Glomerular visceral epithelial cell (primary cell): Measurements from ENCODE around the gene ERBIN.
"Not testable (repeated sequence)": the region's sequence is repeated elsewhere in the genome, so short reads cannot be mapped to it uniquely, and the experiment has no call there.

ENCODE experiments used
- DNase-seq: peaks from one replicate; pipeline ENCODE4 v3.0.0-alpha.2; 2016; ENCODE audit errors: extremely low spot score

ERBIN gene

DNA sequence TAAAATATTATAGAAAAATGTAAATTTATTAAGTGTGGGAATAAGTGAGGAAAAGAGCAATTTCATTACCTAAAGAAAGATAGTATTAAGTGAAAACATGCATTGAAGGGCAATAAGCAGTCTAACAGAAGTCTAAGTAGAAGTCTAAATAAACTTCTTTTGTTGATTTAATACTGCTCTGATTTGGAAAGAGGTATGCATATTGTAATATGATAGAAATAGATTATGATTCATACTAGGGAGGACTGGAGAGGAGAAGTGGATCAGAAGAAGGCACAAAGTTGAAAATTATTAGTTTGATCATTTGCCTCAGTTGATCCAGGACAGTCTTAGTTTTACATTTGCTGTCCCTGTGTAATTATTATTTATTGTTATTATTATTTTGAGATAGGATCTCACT is 6.6 kb upstream of the ERBIN start:
- DNase-seq = no peak

GRCh38 chr5:65923339-65923738 is 3.0 kb upstream of the ERBIN start:
- peak; percentile 24 for DNase-seq

DNA sequence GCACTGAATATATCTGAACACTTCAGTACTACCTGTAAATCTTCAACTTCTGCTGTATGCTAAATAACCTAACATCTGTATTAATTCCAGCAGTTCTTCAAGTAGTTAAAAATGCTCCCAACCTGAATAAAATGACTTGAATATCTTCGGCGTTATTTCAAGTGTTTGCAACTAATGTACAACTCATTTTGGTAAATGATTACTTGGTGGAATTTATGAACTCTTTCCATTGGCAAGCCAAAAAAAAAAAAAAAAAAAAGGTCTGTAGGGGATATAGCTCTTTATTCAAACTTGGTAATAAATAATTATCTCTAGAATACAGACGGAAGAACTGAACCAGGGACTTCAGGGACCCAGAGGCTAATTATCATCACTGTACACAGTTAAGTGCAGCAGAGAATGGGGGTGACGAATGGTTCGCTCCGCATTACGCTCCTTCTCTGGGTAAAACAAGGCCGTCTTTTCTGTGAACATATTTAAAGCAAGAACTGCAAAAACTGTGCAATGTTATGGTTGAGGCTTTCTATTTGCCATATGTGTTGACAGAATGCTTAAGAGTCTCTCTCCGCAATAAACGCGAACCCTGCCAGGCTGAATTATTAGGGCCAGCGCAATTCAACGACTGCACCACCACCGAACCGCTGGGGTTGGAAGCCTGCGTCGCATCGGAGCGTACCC is 1.9 kb upstream of the ERBIN start:
- peak; percentile 35 for DNase-seq

- peak; percentile 81 for DNase-seq
These were observed 1.3 kb upstream of the ERBIN start for GRCh38 chr5:65925044-65925600.

DNA sequence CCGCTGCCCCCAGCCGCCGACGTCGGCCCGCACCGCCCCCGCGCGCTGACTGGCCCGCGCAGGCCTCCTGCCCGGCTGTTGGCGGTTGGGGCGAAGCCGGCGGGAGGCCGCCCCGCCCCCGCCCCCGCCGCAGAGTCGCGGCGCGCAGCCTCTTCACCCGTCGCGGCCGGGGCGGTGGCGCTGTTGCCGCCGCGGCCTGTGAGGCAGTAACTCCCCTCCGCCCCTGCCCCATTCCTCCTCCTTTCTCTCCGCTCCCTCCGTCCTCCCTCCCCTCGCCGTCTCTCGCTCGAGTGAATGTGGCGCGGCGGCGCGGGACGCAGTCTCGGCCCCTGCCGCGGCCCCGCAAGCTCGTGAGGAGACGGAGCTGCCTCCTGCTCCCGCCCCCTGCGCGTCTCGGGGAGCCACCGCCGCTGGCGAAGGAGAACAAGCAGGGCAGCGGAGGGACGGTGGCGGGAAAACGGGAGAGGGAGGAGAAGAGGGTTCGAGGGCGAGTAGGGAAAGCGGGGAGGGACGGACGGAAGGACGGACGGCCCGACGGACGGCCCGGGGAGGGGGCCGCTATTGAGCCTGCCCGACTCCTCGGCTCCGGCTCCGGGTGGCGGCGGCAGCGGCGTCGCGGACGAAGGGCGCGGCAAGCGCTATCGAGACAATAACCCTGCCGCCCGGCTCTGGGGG is 637 bp upstream of the ERBIN start:
- DNase-seq = peak; percentile 96

GRCh38 chr5:65926893-65927292 is 518 bp downstream of the ERBIN start:
- no peak for DNase-seq

- peak; percentile 68 for DNase-seq
These were observed 1.3 kb downstream of the ERBIN start for GRCh38 chr5:65927503-65928321.

DNA sequence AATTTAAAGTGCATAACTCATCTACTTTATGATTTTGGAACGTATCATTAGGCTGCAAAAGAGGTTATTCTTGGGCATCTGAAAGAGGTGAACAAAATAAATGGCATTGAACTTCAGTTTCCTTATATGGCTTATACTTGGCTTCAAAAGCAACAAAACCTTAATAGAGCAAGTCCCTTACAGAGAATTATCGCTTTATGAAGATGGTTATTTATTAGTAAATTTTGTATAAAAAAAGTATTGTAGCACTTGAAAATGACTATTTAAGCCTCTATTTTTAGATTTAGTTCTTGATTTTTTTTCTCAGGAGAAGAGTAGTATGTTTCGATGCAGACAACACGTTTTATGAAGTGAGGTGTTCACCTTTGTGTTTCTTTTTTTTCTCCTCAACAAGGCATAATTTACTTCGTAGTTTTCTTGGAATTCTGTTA is 2.0 kb downstream of the ERBIN start:
- no peak for DNase-seq

DNA sequence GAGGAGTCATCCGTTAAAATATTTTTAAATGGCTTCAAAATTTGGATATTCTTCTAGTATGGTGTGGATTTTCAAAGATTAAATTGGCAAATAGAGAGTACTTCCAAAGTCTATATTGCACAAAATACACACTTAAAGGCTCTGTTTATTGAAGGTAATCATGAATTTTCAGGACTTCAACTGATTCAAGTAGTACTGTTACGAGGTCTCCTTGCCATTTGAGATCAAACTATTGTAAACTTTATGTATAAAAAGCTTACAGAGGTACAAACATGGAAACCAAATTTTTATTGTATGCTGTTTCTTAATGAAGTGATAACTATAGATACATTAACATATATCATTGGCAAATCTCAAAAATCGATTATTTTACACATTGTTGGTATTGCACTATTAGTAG is 2.5 kb downstream of the ERBIN start:
- no peak for DNase-seq

DNA sequence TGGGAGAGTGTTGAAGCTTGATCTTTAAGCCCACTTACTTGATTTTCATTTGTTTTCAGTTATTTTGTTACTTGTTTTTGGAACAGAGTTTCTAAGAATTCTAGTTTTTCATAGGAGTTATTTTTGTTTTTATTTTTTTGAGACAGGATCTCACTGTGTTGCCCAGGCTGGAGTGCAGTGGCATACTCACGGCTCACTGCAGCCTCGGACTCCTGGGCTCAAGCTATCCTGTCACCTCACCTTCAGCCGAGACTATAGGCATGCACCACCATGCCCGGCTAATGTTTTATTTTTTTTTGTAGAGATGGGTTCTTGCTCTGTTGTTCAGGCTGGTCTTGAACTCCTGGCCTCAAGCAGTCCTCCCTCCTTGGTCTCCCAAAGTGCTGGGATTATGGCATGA is 6.3 kb downstream of the ERBIN start:
- no peak for DNase-seq

GRCh38 chr5:65933295-65933694 is 6.9 kb downstream of the ERBIN start:
- DNase-seq = no peak

DNA sequence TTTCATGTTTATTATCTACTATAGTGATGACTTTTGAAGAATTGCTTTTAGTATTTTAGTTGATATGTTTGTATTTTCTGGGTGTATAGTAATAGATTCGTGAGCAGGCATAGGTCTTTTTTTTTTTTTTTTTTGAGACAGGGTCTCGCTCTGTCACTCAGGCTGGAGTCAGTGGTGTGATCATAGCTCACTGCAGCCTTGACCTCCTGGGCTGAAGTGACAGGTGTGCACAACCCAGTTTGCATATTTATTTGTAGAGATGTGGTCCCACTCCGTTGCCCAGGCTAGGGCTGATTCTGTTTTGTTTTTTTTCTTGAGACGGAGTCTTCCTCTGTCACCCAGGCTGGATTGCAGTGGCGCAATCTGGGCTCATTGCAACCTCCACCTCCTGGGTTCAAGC is 11.9 kb downstream of the ERBIN start:
- no peak for DNase-seq

- no peak for DNase-seq
These were observed 17.4 kb downstream of the ERBIN start for GRCh38 chr5:65943771-65944170.

GRCh38 chr5:65946198-65946745 is 19.9 kb downstream of the ERBIN start:
- no peak for DNase-seq

DNA sequence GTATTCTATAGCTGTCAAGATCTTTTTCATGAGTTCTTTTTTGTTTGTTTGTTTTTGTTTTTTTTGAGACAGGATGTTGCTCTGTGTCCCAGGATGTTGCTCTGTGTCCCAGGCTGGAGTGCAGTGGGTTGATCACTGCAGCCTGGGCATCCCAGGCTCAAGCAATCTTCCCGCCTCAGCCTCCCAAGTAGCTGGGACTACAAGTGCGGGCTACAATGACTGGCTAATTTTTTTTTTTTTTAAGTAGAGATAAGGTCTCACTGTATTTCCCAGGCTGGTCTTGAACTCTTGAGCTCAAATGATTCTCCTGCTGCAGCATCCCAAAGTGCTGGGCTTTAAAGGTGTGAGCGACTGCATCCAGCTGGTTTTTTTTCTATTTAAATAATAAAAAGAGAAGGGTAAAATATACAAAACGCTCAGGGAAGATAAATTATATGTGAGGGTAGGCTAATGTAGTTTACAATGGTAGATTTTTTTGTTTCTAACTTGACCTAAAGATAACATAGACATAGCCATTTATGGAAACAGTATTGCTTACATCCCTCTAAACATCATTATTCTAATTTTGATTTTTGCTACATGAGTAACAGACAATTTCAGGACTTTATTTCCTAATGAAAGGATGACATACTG is 21.9 kb downstream of the ERBIN start:
- no peak for DNase-seq

GRCh38 chr5:65951330-65951729 is 25.0 kb downstream of the ERBIN start:
- no peak for DNase-seq

DNA sequence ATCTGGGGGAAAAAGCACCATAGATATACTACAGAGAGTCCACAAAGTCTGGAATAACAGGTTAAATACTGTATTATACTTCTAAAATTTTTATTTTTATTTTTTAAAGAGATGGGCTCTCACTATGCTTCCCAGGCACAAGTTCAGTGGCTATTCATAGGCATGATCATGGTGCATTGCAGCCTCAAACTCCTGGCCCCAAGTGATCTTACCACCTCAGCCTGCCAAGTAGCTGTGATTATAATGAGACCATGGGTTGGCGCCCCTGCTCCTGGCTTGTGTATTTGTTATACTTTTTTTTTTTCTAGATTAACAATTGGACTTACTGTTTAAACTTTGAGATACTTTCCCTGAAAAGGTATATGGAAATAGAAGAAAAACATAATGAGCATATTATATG is 25.9 kb downstream of the ERBIN start:
- DNase-seq = no peak

DNA sequence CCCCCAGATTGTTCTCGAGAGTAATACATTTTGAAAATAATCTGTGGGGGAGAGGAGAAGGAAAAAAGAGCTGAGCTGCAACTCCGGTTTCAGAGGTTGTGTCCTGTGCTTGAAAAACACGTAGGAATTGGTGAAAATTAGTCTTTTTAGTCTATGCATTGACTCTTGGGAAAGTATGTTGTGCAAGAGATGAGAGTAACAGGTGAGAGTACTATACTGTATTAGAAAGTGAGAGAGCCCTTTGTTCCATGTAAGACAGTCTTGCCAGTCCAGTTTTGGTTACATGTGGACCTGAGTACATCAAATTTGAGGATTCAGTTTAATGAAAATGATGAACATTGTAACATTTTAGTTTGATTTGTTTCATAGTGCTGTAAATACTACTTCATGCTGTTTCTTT is 27.8 kb downstream of the ERBIN start:
- no peak for DNase-seq

GRCh38 chr5:65955746-65956145 is 29.4 kb downstream of the ERBIN start:
- DNase-seq = no peak

DNA sequence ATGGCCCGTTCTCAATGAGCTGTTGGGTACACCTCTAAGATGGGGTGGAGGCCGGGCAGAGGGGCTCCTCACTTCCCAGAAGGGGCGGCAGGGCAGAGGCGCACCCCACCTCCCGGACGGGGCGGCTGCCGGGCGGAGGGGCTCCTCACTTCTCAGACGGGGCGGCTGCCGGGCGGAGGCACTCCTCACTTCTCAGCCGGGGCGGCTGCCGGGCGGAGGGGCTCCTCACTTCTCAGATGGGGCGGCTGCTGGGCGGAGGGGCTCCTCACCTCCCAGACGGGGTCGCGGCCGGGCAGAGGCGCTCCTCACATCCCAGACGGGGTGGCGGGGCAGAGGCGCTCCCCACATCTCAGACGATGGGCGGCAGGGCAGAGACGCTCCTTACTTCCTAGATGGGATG is 31.3 kb downstream of the ERBIN start:
- DNase-seq = not testable (repeated sequence)

DNA sequence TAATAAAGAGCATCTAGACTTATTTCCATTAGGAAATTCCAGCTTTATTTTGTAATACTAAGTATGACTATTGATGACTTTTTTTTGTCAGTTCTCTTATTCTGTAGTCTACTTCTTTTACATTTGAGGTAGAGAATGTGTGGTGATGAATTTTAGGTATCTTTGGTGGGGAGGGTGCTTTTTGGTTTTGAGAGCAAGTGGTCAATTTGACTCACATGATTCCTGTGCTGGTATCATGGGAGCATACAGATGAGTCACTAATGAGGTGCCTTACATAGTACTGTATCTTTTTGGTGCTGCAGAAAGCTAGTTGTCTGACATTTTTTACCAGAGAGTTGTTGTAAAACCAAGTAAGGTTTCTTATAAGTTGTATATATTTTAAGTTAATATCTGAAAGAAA is 35.3 kb downstream of the ERBIN start:
- peak; percentile 42 for DNase-seq
